ENCODE results near the gene CGB1. TPM values are rescaled to one million over a fixed set of nuclear protein-coding genes. Genes with fewer than 3 reads are reported as not detected.

Gene CGB1
- total RNA-seq, 3 donors from 2014 or later = not detected

GRCh38 chr19:49064768-49065611 lies 28.3 kb upstream of the CGB1 start, which contains the start of gene NTF4:
TSS of gene NTF4 (minus strand) at chr19:49064818. CDS start at chr19:49061997, 2,821 bp downstream.
- Histone ChIP-seq H3K4me3 (peak within 1 kb of the TSS in 2 of 3 donors; percentile 50 to 67), H3K27me3 (peaks cover 0 to 15% of the 10 kb centered on the region in 2 donors), H3K4me1 (no peaks in the 10 kb centered on the region), H3K27ac (peak within 1 kb of the TSS; percentile 81 to 84), H3K36me3 (no peaks in the 10 kb centered on the region), H3K9me3 (no peaks in the 10 kb centered on the region)
- TF ChIP-seq CTCF (IDR thresholded peaks at IDR 0.05) (no peak), POLR2AphosphoS5 (IDR thresholded peaks at IDR 0.05) (no peak), POLR2A (IDR thresholded peaks at IDR 0.05) (no peak)
- intact Hi-C loops (cut with DNase I; ENCODE audit: low total_unique reads) = loop anchor here (5.0 kb wide), 1 partner anchor 442 kb away; no protein-coding TSS in a partner anchor
- peak in 1 of 2 donors; percentile 52 for DNase-seq (ENCODE audit: low spot score in 2 of 2)

GRCh38 chr19:49064029-49064629 lies 27.4 kb upstream of the CGB1 start:
- TF ChIP-seq CTCF (IDR thresholded peaks at IDR 0.05) (no peak), POLR2AphosphoS5 (IDR thresholded peaks at IDR 0.05) (no peak), POLR2A (IDR thresholded peaks at IDR 0.05) (no peak)
- H3K27ac ChIP-seq = peak overlapping the region; percentile 81 to 84
- H3K4me3 ChIP-seq = peak overlapping the region in 2 of 3 donors; percentile 50 to 67
- intact Hi-C loops (cut with DNase I; ENCODE audit: low total_unique reads) = no loop called here
- H3K4me1 ChIP-seq = no peaks in the 10 kb centered on the region
- peak in 1 of 2 donors; percentile 88 for DNase-seq (ENCODE audit: low spot score in 2 of 2)
- H3K9me3 ChIP-seq = no peaks in the 10 kb centered on the region
- H3K27me3 ChIP-seq = peaks cover 0 to 12% of the 10 kb centered on the region in 2 donors
- no peaks in the 10 kb centered on the region for H3K36me3 ChIP-seq

GRCh38 chr19:49061445-49061844 lies 24.8 kb upstream of the CGB1 start:
- intact Hi-C loops (cut with DNase I; ENCODE audit: low total_unique reads) = no loop called here
- H3K27me3 ChIP-seq = peaks cover 0 to 15% of the 10 kb centered on the region in 2 donors
- no peaks in the 10 kb centered on the region for H3K4me1 ChIP-seq
- no peaks in the 10 kb centered on the region for H3K36me3 ChIP-seq
- H3K9me3 ChIP-seq = no peaks in the 10 kb centered on the region
- no peak overlapping the region for H3K27ac ChIP-seq
- no peak for DNase-seq (ENCODE audit: low spot score in 2 of 2)
- TF ChIP-seq POLR2AphosphoS5 (IDR thresholded peaks at IDR 0.05) = no peak
- TF ChIP-seq CTCF (IDR thresholded peaks at IDR 0.05) = no peak
- no peak for TF ChIP-seq POLR2A (IDR thresholded peaks at IDR 0.05)
- no peak overlapping the region for H3K4me3 ChIP-seq

GRCh38 chr19:49061000-49061399 lies 24.3 kb upstream of the CGB1 start:
- Histone ChIP-seq H3K9me3 (no peaks in the 10 kb centered on the region), H3K27me3 (peaks cover 0 to 15% of the 10 kb centered on the region in 2 donors), H3K27ac (no peak overlapping the region), H3K4me1 (no peaks in the 10 kb centered on the region), H3K4me3 (no peak overlapping the region), H3K36me3 (no peaks in the 10 kb centered on the region)
- TF ChIP-seq CTCF (IDR thresholded peaks at IDR 0.05) (no peak), POLR2AphosphoS5 (IDR thresholded peaks at IDR 0.05) (no peak), POLR2A (IDR thresholded peaks at IDR 0.05) (no peak)
- no peak for DNase-seq (ENCODE audit: low spot score in 2 of 2)
- intact Hi-C loops (cut with DNase I; ENCODE audit: low total_unique reads) = no loop called here

GRCh38 chr19:49059053-49059452 lies 22.4 kb upstream of the CGB1 start:
- no peaks in the 10 kb centered on the region for H3K4me1 ChIP-seq
- no peak overlapping the region for H3K27ac ChIP-seq
- no peak for DNase-seq (ENCODE audit: low spot score in 2 of 2)
- H3K4me3 ChIP-seq = no peak overlapping the region
- TF ChIP-seq CTCF (IDR thresholded peaks at IDR 0.05) (no peak), POLR2A (IDR thresholded peaks at IDR 0.05) (no peak), POLR2AphosphoS5 (IDR thresholded peaks at IDR 0.05) (no peak)
- intact Hi-C loops (cut with DNase I; ENCODE audit: low total_unique reads) = no loop called here
- H3K9me3 ChIP-seq = no peaks in the 10 kb centered on the region
- peaks cover 0 to 7% of the 10 kb centered on the region in 2 donors for H3K27me3 ChIP-seq
- no peaks in the 10 kb centered on the region for H3K36me3 ChIP-seq

All from breast epithelium (tissue), 4 donors.